Natural killer cell (primary cell): ENCODE results near the gene SAE1. TPM values are rescaled to one million over a fixed set of nuclear protein-coding genes. Genes with fewer than 3 reads are reported as not detected.

Source experiments
- ATAC-seq, 3 donors: fragments of 150-1000 bp in 2 of 3; fragments of 200-7000 bp in 1 of 3; cut with Tn5 transposase; 1 replicate in 1 of 3; 2 replicates in 2 of 3; pipeline ENCODE4 v1.10.0; 2021; ENCODE audit warnings: mild to moderate bottlenecking in 2 of 3, moderate library complexity in 2 of 3
- DNase-seq, 2 donors: peaks; one replicate each; pipeline versions ENCODE4 v3.0.0 to v3.0.0-alpha.2; 2013 to 2021; ENCODE audit warnings: mixed read lengths in 1 of 2
- H3K27ac ChIP-seq: one replicate; pipeline ENCODE4 v1.5.1; 2013; ENCODE audit warnings: mild to moderate bottlenecking, low read length
- H3K27me3 ChIP-seq: one replicate; pipeline ENCODE4 v1.6.1; 2013; ENCODE audit warnings: low read length; ENCODE audit not compliant: control insufficient read depth, insufficient read depth
- H3K36me3 ChIP-seq: one replicate; pipeline ENCODE4 v1.6.1; 2013; ENCODE audit warnings: low read length; ENCODE audit not compliant: control insufficient read depth, insufficient read depth
- H3K4me1 ChIP-seq: one replicate; pipeline ENCODE4 v1.6.1; 2013; ENCODE audit warnings: low read length; ENCODE audit not compliant: control insufficient read depth, insufficient read depth
- H3K4me3 ChIP-seq: one replicate; pipeline ENCODE4 v1.5.1; 2013; ENCODE audit warnings: low read length
- H3K9me3 ChIP-seq: one replicate; pipeline ENCODE4 v1.6.1; 2013; ENCODE audit warnings: low read length; ENCODE audit not compliant: control insufficient read depth, insufficient read depth
- H3K27ac Mint-ChIP-seq, 2 donors: one replicate each; pipeline ENCODE4 v1.8.0; 2022; ENCODE audit warnings: mild to moderate bottlenecking in 2 of 2, mixed read lengths in 2 of 2, moderate library complexity in 1 of 2
- H3K27me3 Mint-ChIP-seq, 2 donors: one replicate each; pipeline ENCODE4 v1.8.0; 2022; ENCODE audit warnings: low read depth in 2 of 2, mixed read lengths in 2 of 2
- H3K36me3 Mint-ChIP-seq: one replicate; pipeline ENCODE4 v1.8.0; 2022; ENCODE audit warnings: mixed read lengths
- H3K4me1 Mint-ChIP-seq, 2 donors: one replicate each; pipeline ENCODE4 v1.8.0; 2022; ENCODE audit warnings: mixed read lengths in 2 of 2
- H3K4me3 Mint-ChIP-seq: one replicate; pipeline ENCODE4 v1.8.0; 2022; ENCODE audit warnings: mild to moderate bottlenecking, moderate library complexity, mixed read lengths
- H3K9me3 Mint-ChIP-seq, 2 donors: one replicate each; pipeline ENCODE4 v1.8.0; 2022; ENCODE audit warnings: mixed read lengths in 2 of 2
- WGBS: methylation state at CpG from one replicate; pipeline ENCODE4 v1.1.7; 2013; ENCODE audit warnings: missing lambda C conversion rate; ENCODE audit not compliant: insufficient coverage; 5-methylcytosine and 5-hydroxymethylcytosine counted together
- intact Hi-C: fragments of 100-400 bp; cut with micrococcal nuclease; formaldehyde crosslinking; loops from one replicate; pipeline ENCODE4 v1.14.2; 2022
- total RNA-seq, 4 donors: library from RNA; stranded (reverse); fragments of 120-200 nt in 1 of 4; gene quantifications; one replicate each; pipeline versions ENCODE4 v1.2.3 to v1.2.4, GENCODE V29; 2013 to 2022
- TF ChIP-seq, protein P1 (sequence below): fragments of 200-600 bp; IDR thresholded peaks from one replicate; pipeline ENCODE4 v1.8.0; 2022; ENCODE audit warnings: antibody characterized with exemption

Gene SAE1
- total RNA-seq, 3 donors from 2014 or later (not counting 1 experiment from before 2014, with no cell fraction given), result 42.5 to 49.3 (median 46.0) TPM

GRCh38 chr19:47215581-47215980 is 84.9 kb downstream of the SAE1 start:
- no peak for ATAC-seq

DNA sequence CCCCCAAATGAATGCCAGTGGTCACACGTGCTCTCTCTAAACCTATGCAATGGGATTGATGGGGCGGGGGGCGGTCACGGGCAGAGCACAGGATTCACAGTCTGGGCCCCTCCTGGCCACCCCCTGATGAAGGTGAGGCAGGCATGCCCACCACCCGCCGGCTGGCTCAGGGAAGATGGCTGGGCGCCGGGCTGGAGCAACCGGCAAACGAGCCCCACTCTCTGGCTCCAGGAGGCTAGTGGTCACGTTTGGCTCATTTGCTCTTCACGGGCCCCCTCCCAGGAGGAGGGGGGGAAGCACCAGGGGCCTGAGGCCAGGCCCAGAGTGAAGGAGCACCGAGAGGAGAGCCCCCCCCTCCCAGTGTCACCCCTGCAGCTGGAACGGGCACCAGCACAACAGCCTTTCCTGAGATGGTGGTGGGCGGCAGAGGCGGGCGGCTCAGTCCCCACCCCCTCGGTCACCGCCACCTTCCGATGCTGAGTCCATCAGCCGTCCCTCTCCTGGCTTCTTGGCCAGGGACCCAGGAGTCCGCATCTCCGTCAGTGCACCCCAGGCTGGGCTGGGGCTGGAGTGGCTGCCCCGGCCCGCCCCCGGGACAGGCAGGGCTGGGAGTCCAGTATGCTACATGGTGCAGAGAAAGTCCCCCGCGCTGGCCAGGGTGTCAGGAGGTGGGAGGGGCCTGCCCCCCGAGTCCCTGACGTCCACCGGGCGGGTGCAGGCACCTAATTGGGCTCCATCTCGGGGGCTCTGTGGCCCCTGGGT is 90.6 kb downstream of the SAE1 start:
- DNase-seq (no peak), ATAC-seq (no peak)
- H3K4me1 ChIP-seq, result peaks cover 8% of the 10 kb centered on the region
- H3K27ac ChIP-seq, result no peak overlapping the region
- H3K9me3 ChIP-seq, result no peaks in the 10 kb centered on the region
- no peaks in the 10 kb centered on the region for H3K27me3 ChIP-seq
- intact Hi-C loops, result no loop called here
- peaks cover 20% of the 10 kb centered on the region for H3K36me3 ChIP-seq
- 93% methylated on average over 32 of the region's 33 CpGs for WGBS
- Mint-ChIP-seq H3K27me3 (no peaks in the 10 kb centered on the region), H3K9me3 (no peaks in the 10 kb centered on the region), H3K4me1 (peaks cover 6% of the 10 kb centered on the region in 2 donors), H3K36me3 (no peaks in the 10 kb centered on the region), H3K27ac (no peak overlapping the region), H3K4me3 (no peak overlapping the region)
- no peak overlapping the region for H3K4me3 ChIP-seq
- TF ChIP-seq, protein P1, sequence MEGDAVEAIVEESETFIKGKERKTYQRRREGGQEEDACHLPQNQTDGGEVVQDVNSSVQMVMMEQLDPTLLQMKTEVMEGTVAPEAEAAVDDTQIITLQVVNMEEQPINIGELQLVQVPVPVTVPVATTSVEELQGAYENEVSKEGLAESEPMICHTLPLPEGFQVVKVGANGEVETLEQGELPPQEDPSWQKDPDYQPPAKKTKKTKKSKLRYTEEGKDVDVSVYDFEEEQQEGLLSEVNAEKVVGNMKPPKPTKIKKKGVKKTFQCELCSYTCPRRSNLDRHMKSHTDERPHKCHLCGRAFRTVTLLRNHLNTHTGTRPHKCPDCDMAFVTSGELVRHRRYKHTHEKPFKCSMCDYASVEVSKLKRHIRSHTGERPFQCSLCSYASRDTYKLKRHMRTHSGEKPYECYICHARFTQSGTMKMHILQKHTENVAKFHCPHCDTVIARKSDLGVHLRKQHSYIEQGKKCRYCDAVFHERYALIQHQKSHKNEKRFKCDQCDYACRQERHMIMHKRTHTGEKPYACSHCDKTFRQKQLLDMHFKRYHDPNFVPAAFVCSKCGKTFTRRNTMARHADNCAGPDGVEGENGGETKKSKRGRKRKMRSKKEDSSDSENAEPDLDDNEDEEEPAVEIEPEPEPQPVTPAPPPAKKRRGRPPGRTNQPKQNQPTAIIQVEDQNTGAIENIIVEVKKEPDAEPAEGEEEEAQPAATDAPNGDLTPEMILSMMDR, result no peak

More at GRCh38 chr19:47215581-47215980, 84.9 kb downstream of the SAE1 start:
- no peak overlapping the region for H3K4me3 Mint-ChIP-seq
- no peaks in the 10 kb centered on the region for H3K9me3 Mint-ChIP-seq
- peaks cover 7% of the 10 kb centered on the region for H3K4me1 ChIP-seq
- TF ChIP-seq, protein P1, result no peak
- H3K9me3 ChIP-seq, result no peaks in the 10 kb centered on the region
- H3K27ac Mint-ChIP-seq, result no peak overlapping the region
- intact Hi-C loops, result no loop called here
- DNase-seq, result no peak
- H3K4me1 Mint-ChIP-seq, result peaks cover 5% of the 10 kb centered on the region in 2 donors
- peaks cover 3% of the 10 kb centered on the region for H3K36me3 ChIP-seq
- H3K27ac ChIP-seq, result no peak overlapping the region
- no peak overlapping the region for H3K4me3 ChIP-seq
- no peaks in the 10 kb centered on the region for H3K27me3 ChIP-seq
- 82% methylated on average over 5 of the region's 5 CpGs for WGBS
- no peaks in the 10 kb centered on the region for H3K36me3 Mint-ChIP-seq
- H3K27me3 Mint-ChIP-seq, result no peaks in the 10 kb centered on the region

DNA sequence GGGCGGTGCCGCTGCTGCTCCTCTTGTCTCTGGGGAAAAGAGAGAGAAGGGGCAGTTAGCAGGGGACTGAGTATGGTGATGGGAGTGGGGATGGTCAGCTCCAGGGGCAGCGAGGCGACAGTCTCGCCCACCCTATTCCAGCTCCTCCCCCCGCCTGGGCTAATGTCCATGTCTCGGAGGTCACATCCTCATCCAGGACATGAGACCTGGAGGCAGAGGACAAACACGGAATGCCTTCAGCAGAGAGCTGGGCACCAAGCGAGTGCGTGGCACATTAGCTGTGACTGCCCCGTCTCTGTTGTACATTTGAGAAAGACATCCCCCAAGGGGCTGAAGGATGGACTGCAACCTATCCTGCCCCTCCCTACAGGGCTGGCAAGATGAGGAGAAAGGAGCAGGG is 91.3 kb downstream of the SAE1 start:
- H3K9me3 ChIP-seq, result no peaks in the 10 kb centered on the region
- TF ChIP-seq, protein P1, result no peak
- H3K36me3 ChIP-seq, result peaks cover 20% of the 10 kb centered on the region
- DNase-seq, result no peak
- no peaks in the 10 kb centered on the region for H3K27me3 Mint-ChIP-seq
- no peaks in the 10 kb centered on the region for H3K36me3 Mint-ChIP-seq
- no peaks in the 10 kb centered on the region for H3K9me3 Mint-ChIP-seq
- H3K27me3 ChIP-seq, result no peaks in the 10 kb centered on the region
- WGBS, result 98% methylated on average over 11 of the region's 11 CpGs
- peaks cover 14% of the 10 kb centered on the region for H3K4me1 ChIP-seq
- intact Hi-C loops, result no loop called here
- peaks cover 6 to 9% of the 10 kb centered on the region in 2 donors for H3K4me1 Mint-ChIP-seq
- ATAC-seq, result no peak
- no peak overlapping the region for H3K27ac ChIP-seq
- H3K4me3 Mint-ChIP-seq, result no peak overlapping the region
- H3K27ac Mint-ChIP-seq, result no peak overlapping the region
- H3K4me3 ChIP-seq, result no peak overlapping the region
